GM19324 (cell line): ENCODE results near the gene SLC25A38.
"Not testable (repeated sequence)": the region's sequence is repeated elsewhere in the genome, so short reads cannot be mapped to it uniquely, and the experiment has no call there.

Source experiments
- ATAC-seq: cut with Tn5 transposase; IDR thresholded peaks from one replicate; pipeline ENCODE4 v1.9.1; 2021; ENCODE audit warnings: mild to moderate bottlenecking, moderate library complexity; ENCODE audit not compliant: unreplicated experiment, low FRiP score

Gene SLC25A38

DNA sequence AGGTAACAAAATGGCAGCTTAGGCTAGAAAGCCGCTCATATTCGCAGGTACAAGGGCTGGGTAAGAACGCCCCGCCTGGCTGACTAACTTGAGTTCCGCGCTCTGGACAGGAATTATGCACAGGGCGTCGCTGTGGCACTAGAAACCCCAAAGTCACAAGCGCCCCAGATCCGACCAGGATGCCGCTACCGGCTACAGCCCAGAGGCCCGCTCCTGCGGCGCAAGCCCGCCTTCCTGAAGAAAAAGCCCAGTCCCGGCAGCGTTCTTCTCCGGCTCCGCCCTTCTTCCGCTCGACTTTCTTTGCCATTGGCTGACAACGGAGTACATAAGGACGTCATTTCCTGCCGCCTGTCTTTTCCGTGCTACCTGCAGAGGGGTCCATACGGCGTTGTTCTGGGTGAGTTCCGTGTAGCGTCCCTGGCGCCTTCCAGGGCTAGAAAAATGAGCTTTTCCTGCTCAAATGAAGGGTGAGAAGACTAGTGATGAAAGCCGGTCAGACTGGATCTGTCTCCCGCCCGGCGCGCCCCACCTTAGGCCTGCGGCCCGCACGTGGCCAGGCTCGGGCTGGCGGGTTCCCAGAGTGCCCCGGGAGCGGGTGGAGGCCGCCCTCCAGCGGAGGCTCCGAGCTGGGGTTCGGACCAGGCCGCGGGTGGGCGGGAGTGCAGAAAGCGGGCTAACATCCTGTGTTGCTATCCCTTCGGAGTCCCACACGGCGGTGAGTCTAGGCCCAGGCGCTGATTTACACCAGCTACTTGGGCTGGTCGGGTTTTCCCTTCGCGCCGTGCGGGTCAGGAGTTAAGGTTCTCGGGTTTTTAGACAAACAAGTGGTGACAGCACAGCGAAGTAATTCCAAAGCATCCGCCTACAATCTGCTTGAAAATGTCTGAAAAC, 23.4 kb downstream of the SLC25A38 start, which contains the start of gene RPSA:
RPSA (plus strand) TSS at position 353 of the 891 bp plus-strand sequence. CDS start 934 bp downstream, outside the sequence.
- ATAC-seq = peak; percentile 96

DNA sequence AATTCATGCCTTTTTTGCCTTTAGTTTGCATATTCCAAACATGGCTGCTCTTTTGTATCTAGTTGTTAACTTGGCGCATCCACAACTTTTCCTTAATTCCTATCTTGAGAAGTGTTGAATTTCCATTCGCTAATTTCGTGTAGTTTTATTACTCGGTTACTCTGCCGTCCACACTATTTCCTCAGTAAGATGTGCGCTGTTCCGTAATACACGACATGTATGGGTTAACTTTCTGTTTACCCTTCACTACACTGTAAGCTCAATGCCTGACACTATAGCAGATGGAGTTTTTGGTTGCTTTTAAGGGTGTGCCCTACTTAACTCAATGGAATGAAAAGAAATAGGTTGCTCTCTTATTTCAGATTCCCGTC, 24.1 kb downstream of the SLC25A38 start:
- ATAC-seq = no peak

- ATAC-seq = no peak
These were observed 24.8 kb downstream of the SLC25A38 start for GRCh38 chr3:39407773-39408492.

- no peak for ATAC-seq
These were observed 25.6 kb downstream of the SLC25A38 start for GRCh38 chr3:39408493-39409372.

GRCh38 chr3:39409514-39410136, 26.5 kb downstream of the SLC25A38 start:
- ATAC-seq = no peak

GRCh38 chr3:39410893-39411292, 27.7 kb downstream of the SLC25A38 start:
- no peak for ATAC-seq

DNA sequence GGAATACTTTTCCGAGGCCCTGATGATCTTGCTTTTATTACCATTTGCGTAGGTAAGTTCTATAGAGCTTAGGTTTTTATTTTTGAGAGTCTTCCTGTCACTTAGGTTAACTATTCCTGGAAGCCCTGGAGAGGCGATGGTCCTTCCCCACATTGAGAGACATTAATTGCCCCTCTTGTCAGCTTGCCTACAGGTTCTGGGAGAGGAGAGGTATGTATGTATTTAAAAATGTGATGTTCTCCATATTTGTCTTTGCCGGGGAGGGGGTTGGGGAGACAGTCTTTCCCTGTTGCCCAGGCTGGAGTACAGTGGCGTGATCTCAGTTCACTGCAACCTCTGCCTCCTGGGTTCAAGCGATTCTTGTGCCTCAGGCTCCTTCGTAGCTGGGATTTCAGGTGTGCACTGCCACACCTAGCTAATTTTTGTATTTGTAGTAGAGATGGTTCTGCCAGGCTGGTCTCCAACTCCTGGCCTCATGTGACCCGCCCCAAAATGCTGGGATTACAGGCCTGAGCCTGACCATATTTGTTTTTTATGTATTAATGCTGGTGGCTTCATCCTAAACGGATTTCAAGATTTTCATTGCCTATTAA, 29.6 kb downstream of the SLC25A38 start:
- no peak for ATAC-seq

- no peak for ATAC-seq
These were observed 30.7 kb downstream of the SLC25A38 start for GRCh38 chr3:39413691-39414420.

DNA sequence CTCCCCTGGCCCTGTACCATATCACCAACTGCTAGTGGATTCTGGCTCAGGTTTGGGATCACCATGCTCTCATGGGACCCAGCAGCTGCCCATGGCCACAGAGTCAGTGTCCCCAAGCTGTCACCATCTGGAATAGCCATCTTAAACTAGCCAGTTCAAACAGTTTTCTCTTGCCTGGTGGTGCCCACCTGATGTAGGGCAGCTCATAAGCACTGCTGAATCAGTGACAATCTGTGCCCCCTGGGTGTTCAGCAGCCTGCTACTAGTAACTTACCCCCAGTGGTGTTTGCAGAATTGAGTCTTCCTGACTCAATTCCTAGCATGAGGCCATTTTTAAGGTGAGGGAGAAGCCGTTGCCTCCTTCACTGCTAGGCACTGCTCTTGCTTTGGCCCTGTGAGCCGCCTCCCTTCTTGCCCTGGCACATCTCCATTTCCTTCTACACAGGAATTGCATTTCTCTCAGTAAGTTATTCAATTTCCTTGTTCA, 31.3 kb downstream of the SLC25A38 start:
- ATAC-seq = no peak

DNA sequence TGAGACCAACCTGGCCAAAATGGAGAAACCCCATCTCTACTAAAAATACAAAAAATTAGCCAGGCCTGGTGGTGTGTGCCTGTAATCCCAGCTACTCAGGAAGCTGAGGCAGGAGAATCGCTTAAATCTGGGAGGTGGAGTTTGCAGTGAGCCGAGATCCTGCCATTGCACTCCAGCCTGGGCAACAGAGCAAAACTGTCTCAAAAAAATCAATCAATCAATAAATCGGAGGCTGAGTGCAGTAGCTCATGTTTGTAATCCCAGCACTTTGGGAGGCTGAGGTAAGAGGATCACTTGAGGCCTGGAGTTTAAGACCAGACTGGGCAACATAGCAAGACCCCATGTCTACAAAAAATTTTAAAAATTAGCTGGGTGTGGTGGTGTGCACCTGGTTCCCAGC, 32.1 kb downstream of the SLC25A38 start:
- not testable (repeated sequence) for ATAC-seq

DNA sequence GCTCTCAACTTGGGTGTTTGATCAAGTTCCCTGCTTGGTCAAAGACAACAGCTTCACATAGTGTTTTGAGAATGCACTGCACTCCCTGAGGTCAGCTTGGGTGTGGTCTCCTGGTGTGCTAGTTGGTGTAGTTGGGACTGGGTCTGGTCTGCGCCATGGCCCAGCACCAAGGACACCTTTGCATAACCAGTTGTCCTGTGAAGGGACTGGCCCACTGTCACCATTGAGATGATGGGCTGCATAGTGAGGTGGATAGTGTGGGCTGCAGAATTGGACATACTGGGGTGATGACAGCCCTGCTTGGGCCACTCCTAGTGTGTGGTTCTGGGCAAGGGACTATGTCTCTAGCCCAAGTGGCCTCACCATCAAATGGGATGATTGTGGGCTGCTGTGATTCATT, 32.8 kb downstream of the SLC25A38 start:
- ATAC-seq = no peak

DNA sequence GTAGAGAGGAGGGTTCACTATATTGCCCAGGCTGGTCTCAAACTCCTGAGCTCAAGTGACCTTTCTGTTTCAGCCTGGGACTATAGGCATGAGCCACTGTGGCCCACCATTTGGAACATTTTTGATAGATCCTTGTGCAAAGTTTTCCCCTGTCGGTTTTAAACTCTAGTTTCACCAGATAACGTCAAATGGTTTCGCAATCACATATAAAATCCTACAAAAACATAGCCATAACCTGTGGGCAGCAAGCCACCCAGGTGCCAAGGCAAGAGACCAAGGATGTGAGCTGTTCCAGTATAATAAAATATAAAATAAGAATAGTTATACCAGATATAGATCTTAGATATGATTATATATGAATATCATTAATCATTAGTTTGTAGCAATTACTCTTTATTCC, 33.8 kb downstream of the SLC25A38 start:
- ATAC-seq = not testable (repeated sequence)

- not testable (repeated sequence) for ATAC-seq
These were observed 35.5 kb downstream of the SLC25A38 start for GRCh38 chr3:39418556-39419225.

DNA sequence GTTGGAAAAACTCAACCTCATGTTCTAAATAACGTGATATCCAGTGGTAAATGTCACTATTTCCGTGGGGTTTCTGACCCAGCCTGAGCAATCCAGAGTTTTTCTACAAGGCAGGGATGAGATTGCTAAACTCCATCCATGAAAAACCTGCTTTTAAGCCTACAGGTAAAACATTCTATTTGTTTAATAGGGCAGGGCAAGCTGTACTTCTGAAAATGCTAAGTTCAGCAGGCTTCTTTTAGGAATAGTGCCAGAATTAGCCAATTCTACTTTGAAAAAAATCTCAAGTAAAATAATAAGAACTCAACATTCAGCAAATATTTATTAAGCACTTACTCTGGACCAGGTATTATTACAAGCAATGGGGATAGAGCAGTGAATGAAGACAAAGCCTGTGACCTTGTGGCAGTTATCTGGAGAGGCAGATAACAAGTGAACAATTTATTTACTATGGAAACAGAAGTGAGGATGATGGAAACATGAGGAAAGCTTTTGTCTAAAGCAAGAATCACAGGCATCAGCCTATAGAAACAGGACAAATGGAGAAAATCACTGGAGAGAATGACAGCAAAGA, 36.7 kb downstream of the SLC25A38 start:
- no peak for ATAC-seq

GRCh38 chr3:39420543-39420942, 37.4 kb downstream of the SLC25A38 start:
- ATAC-seq = no peak

GRCh38 chr3:39423436-39423970, 40.3 kb downstream of the SLC25A38 start:
- no peak for ATAC-seq

DNA sequence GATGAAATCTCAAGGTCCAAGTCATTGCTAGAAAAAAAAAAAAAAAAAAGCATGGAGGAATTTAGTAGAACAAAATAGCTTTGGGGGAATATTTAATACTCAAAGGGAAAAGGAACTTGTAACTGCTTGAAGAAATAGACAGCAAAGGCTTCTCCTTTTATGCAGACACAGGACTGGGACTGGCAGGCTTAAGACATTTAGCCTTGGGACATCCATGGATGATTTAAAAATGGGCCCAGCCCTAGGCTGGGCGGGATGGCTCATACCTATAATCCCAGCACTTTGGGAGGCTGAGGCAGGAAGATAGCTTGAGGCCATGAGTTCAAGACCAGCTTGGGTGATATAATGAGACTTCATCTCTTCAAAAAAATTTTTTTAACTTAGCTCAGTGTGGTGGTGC, 43.1 kb downstream of the SLC25A38 start:
- ATAC-seq = no peak

GRCh38 chr3:39427506-39427905, 44.3 kb downstream of the SLC25A38 start:
- no peak for ATAC-seq
